GM18858 (cell line): ENCODE results near the gene SLC1A7.

Source experiments
- ATAC-seq: cut with Tn5 transposase; IDR thresholded peaks from one replicate; pipeline ENCODE4 v1.9.1; 2021; ENCODE audit not compliant: unreplicated experiment

The SLC1A7 gene

DNA sequence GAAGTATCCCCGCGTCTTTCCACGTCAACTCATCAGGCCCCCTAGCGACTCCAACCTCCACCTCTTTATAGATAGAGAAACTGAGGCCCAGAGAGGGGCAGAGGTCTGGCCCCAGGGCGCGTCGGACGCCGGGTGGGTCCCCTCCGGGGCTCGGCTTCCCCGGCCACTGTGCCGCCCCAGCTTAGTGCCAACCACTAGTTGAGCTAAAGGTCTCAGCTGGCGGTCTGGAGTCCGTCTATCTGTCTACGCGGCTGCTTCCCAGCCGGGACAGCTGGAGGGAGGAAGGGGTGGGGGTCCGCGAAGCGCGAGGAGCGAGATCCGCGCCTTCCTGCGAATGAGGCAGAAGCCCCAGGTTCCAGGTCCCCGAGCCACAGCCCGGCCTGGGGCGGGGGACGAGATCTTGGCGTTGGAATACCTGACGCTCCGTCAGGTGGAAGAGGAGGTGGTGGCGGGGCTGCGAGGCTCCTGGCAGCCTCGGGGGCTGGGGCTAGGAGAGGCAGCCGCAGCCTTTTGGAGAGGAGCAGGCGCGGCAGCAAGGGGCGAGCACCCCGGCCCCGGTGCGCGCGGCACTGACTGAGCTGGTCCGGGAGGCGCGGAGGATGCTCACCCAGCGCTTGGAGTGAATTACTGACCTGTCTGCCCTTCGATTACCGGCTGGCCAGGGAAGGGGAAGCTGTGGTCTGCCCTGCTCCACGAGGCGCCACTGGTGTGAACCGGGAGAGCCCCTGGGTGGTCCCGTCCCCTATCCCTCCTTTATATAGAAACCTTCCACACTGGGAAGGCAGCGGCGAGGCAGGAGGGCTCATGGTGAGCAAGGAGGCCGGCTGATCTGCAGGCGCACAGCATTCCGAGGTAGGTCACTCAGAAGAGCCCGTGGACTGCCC is 79.5 kb downstream of the SLC1A7 start:
- ATAC-seq: no peak

GRCh38 chr1:53061859-53062707 is 80.4 kb downstream of the SLC1A7 start, which contains the start of gene PODN:
PODN (plus strand) TSS chr1:53062213; CDS start chr1:53069856, 7,643 bp downstream.
- ATAC-seq: no peak

DNA sequence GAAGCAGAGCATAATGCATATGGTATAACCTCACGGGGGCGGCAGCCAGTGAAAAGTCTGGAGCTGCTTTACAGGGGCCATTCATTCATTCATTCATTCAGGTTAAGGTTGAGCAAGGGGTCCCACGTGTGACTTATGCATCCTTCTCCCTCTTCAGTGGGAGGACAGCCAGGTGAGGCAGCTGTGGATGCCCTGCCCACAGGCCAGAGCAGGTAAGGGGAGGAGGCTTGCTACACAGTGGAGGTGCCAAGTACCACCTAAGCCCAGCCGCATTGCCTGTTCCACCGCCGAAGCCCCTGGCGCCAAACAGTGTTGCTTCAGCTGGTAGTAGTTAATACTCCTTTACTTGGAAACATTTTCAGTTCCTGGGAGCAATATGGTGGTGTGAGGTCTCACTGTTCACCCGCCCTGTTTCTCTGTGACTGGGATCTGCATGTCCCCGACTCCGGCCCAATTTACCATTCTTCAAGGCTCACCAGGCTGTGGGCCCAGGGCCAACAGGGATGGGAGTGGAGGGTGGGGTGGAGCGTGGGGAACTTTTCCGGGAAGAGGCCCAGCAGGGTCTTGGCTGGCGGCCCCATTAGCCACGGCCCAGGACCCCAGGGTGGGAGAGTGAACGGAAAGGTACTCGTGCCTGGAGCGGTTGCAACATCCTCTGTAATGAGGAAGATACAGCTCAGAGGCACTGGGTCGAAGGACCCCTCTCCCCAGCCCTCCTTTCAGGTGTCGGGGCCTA is 81.1 kb downstream of the SLC1A7 start:
- no peak for ATAC-seq

GRCh38 chr1:53060579-53060978 is 81.9 kb downstream of the SLC1A7 start:
- ATAC-seq: no peak

- ATAC-seq: no peak
Observed at GRCh38 chr1:53057127-53057526, 85.3 kb downstream of the SLC1A7 start.

GRCh38 chr1:53051676-53052075 is 90.8 kb downstream of the SLC1A7 start:
- no peak for ATAC-seq

- ATAC-seq: no peak
Observed at GRCh38 chr1:53050310-53050709, 92.1 kb downstream of the SLC1A7 start.

GRCh38 chr1:53049574-53049967 is 92.9 kb downstream of the SLC1A7 start:
- ATAC-seq: no peak

DNA sequence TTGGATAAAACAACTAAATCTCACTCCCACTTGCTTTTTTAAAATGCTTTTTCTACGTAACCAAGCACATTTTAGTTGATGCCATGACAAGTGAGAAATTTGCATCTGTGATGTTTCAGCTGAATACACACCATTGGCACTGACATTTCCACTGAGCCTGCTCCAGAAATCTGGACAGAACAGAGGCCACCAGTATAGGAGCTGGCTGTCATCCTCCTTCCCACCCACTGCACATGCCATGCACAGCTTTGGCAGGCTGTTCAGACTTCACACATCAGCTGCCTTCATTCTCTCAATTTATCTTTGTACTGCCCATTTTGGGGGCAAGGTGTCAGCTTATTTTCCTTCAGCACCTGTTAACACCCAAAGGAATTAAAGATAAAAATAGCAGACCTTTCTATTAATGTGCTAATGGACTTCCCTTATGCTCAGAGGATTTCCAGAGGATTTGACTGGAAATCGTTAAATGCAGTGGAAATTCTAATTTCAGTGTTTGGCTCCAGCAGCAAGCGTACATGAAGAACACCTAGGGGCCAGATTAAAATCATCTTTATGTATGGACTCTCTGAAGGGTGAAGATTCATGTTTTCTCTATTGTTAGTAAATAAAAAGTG is 93.4 kb downstream of the SLC1A7 start:
- no peak for ATAC-seq

DNA sequence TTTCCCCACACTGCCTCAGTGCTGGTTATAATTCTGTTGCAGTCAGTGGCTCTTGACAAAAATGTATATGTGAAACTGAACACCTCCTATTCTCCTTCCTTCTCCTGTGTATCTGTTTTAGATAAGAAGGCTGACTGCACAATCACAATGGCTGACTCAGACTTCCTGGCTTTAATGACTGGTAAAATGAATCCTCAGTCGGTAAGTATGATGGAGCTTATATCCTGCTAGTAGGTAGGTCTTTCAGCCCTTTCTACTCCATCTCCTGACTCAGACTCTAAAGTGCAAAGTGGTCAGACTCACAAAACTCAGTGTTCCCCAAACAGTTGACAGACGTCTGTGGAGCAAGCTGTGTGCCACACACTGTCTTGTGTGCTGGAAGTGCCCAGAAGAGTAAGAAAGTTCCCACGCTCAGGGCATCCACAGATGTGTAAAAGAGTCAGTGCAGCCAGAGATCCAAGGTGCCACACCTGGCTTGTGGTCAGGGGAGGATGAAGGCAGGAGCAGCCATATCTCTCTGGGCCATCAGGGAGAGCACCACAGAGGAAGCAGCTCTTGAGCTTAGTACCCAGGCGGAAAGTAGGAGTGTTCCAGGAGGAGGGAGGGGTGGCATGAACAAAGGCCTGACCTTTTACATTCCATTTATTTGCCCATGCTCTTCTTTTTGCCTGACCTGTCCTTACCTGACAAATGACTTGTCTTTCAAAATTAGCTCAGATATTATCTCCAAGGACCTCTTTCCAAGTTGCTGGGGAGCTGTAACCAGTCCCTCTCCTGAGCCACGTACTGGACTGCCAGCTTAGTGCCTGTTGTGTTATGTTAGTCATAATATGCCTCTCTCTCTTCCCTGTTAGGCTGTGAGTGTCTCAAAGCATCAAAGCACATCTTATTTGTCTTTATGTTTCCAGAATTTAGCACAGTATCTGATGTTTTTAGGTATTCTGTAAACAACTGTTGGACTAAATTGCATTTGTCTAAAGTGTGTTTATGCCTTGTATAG is 94.4 kb downstream of the SLC1A7 start:
- no peak for ATAC-seq

DNA sequence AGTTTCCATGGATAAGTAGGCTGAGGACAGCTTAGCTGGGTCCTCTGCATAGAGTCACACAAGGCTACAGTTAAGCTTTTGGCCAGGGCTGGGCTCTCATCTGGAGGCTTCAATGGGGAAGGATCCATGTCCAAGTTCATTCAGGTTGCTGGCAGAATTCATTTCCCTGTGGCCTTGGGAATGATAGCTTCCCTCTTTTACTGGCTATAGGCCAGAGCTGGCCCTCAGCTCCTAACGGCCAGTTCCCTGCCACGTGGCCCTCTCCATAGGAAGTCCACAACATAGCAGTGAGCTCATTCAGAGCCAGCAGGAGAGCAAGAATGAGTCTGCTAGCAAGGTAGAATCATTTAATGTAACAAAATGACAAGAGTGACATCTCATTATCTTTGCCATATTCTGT is 95.5 kb downstream of the SLC1A7 start:
- no peak for ATAC-seq

- ATAC-seq: no peak
Observed at GRCh38 chr1:53044926-53045325, 97.5 kb downstream of the SLC1A7 start.

DNA sequence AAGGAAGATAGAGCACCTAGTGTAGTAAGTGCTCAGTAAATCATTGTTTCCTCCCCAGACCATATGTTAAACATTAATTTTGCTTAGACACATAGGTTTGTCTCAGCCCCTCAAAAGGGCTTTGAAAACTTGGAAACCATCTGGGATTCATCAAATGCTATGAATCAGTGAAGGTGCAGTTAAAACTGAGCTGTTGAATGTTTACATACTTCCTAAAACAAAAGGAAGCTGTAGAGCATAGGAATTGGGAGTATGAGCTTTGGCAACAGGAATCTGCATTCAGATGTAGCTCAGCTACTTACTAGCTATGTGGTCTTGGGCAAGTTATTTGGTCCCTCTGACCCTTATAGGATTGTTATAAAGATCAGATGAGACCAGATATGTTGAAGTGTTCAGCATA is 99.2 kb downstream of the SLC1A7 start:
- no peak for ATAC-seq

- ATAC-seq: no peak
Observed at GRCh38 chr1:53038566-53038965, 103.9 kb downstream of the SLC1A7 start.
